HG02870 (cell line): ENCODE measurements around the gene TRIM39.
"Not testable (repeated sequence)": the region's sequence is repeated elsewhere in the genome, so short reads cannot be mapped to it uniquely, and the experiment has no call there.

ENCODE experiments used
- ATAC-seq: cut with Tn5 transposase; IDR thresholded peaks from one replicate; pipeline ENCODE4 v1.9.1; 2021; ENCODE audit warnings: mild to moderate bottlenecking, moderate library complexity; ENCODE audit not compliant: unreplicated experiment

TRIM39 gene

DNA sequence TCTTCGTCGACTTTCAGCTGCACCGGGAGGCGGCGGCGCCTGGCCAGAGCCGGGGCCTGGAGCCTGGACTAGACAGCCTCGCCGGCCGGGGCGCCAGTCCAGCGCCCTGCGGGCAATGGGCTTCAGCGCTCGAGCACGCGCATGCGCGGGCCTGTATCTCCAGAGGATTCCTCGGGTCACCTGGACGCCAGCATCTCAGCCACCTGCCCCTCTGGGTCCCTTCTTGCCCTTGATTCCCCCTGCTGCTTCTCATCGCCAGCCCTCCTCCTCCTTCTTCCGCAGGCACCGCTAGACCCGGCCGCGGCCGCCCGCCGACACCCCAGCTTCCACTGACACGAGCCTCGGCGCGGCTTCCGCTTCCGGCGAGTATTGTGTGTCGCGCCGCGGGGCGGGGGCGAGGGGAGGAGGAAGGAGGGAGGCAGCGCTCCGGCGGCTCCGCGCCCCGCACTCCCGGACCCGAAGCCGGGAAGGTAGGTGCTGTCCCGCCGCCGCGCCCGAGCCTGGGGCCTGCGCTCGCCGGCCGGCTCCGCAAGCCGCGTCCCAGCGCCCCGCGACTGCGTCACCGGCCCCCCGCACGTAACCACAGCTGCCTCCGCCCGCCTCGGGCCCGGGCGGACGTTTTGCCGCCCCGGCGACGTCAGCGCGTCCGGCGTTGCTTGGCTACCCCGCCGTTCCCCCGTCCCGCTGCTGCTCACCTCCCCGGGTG lies at the start of gene TRIM39:
Gene TRIM39, plus strand, starts transcription at position 402 of the 706 bp plus-strand sequence. CDS start 2,391 bp downstream, outside the sequence.
- peak; percentile 65 for ATAC-seq

GRCh38 chr6:30280988-30281387 lies 45.7 kb upstream of the TRIM39 start:
- ATAC-seq: not testable (repeated sequence)

- no peak for ATAC-seq
These were observed 44.2 kb upstream of the TRIM39 start for GRCh38 chr6:30282522-30282921.

DNA sequence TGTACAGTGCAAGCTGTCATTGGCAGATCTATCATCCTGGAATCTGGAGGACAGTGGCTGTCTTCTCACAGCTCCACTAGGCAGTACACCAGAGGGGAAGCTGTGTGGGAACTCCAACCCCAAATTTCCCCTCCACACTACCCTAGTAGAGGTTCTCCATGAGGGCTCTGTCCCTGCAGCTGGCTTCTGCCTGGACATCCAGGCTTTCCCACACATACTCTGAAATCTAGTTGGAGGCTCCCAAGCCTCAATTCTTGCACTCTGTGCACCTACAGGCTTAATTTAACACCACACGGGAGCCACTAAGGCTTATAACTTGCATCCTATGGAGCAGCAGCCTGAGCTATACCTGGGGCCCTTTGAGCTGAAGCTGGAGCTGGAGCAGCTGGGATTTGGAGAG lies 43.0 kb upstream of the TRIM39 start:
- no peak for ATAC-seq

GRCh38 chr6:30287139-30287538 lies 39.6 kb upstream of the TRIM39 start:
- ATAC-seq: no peak

- no peak for ATAC-seq
These were observed 30.9 kb upstream of the TRIM39 start for GRCh38 chr6:30295837-30296236.

GRCh38 chr6:30304002-30304401 lies 22.7 kb upstream of the TRIM39 start:
- no peak for ATAC-seq

- ATAC-seq: no peak
These were observed 15.6 kb upstream of the TRIM39 start for GRCh38 chr6:30311101-30311500.

DNA sequence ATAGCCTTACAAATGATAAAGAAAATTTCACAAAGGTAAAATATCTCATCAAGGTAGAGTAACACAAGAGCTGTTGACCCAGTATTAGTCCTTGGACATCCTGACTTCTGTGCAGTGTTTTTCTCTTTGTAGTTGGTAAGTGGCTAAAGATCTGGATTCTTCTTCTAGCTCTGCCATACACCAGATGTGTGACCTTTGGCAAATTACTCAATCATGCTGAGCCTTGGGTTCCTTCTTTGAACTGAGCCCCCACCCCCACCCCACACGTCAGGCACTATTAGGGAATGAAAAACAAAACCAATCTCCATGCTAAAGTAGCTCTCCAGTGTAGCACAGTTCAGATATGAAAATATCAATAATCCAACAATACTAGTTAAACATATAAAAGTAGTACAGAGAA lies 15.1 kb upstream of the TRIM39 start:
- ATAC-seq: no peak

DNA sequence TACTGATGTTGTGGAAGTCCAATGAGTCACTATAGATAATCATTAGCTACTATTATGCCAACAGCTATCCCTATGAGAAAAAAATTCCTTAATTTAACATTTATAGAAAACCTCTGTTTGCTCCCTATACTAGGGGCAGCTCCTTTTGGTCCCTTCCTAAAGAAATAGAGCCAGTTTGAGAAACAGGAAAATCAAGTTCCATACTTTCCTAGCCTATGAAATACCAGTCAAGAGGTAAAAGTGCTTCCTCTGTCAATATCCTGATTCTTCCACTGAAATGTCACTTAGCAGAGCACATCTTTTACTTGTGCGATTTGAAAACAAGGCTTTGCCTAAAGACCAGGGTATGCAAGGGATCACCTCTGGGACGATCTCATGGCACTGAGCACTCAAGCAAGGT lies 14.5 kb upstream of the TRIM39 start:
- no peak for ATAC-seq

DNA sequence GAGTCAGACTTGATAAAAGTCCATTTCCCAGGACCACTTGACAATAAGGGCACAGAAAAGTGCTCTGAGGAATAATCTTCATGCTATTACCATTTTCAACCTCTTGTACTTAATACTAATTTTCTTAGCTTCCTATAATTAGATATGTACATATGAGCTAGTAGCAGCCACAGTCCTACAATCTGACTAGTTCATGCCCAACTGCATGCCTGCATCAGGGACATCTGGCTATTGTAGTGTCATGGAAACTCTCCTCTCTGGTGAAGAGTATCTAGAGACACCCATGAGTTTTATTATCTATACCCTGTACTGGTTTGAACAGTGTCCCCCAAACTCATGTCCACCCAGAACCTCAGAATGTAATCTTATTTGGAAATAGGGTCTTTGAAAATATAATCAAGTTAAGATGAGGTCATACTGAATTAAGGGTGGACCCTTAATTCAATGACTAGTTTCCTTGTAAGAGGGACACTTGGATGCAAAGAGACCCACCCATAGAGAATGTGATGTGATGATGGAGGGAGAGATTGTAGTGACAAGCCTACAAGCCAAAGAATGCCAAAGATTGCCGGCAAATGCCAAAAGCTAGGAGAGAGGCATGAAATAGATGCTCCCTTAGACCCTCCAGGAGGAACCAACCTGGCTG lies 13.9 kb upstream of the TRIM39 start:
- no peak for ATAC-seq

DNA sequence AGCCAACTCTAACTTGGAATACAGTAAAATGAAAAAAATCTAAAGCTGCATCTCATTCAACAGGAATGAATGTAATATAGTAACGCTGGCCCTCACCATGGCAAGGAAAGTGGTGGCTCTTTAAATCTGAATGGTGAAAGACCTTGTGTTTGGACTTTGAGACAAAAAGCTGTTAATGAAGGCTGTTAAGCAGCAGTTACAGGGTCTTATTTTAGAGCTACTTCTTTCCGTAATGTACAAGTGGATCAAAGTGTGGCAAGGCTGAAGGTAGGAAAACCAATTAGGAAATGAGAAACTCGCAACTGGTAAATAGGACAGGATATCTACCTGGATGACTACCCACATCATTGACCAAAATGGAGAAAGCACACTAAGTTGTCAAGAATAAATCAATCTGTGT lies 11.6 kb upstream of the TRIM39 start:
- no peak for ATAC-seq

DNA sequence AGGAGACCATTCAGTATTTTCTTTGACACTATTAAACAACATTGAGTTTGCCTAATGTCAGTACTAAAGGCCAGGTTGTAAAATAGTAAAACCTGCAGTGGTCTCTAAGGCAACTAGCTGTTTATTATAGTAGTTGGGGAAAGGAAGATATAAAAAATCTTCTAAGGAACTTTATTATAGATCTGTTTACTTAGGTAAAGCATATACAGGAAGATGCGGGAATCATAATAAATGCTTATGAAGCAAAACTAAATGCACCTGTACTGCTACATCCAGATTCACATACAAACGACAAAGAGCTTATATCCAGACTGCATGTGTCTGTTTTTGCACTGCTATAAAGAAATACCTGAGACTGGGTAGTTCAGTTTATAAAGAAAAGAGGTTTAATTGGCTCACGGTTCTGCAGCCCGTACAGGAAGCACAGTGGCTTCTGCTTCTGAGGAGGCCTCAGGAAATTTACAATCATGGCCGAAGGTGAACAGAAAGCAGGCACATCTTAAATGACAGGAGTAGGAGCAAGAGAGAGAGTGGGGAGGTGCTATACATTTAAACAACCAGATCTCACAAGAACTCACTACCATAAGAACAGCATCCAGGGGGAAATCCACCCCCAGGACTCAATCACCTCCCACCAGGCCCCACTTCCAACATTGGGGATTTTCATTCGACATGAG lies 8.7 kb upstream of the TRIM39 start:
- no peak for ATAC-seq

DNA sequence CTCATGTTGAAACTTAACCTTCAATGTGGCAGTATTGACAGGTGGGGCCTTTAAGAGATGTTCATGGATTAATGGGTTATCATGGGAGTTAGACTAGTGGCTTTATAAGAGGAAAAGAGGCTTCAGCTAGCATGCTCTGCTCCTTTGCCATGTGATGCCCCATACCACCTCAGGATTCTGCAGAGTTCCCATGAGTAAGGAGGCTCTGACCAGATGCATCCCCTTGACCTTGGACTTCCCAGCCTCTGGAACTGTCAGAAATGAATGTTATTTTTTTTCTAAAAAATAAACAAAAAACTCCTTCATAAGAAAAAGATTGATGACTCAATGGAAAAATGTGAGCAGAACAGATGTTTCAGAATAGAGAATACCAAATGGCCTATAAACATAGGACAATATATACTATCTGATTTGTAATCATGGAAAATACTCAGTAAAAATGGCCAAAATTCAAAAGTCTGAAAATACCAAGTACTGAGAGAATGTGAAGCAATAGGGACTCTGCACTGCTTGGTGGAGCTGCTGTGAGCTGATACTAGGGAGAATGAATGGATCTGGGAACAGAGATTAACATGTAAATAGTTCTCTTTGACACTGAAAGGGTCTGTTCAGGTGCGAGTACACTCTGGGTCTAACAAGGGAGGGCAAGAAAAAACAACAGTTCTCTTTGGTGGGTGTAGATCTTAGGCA lies 7.4 kb upstream of the TRIM39 start:
- no peak for ATAC-seq

- no peak for ATAC-seq
These were observed 4.9 kb upstream of the TRIM39 start for GRCh38 chr6:30321692-30322388.

DNA sequence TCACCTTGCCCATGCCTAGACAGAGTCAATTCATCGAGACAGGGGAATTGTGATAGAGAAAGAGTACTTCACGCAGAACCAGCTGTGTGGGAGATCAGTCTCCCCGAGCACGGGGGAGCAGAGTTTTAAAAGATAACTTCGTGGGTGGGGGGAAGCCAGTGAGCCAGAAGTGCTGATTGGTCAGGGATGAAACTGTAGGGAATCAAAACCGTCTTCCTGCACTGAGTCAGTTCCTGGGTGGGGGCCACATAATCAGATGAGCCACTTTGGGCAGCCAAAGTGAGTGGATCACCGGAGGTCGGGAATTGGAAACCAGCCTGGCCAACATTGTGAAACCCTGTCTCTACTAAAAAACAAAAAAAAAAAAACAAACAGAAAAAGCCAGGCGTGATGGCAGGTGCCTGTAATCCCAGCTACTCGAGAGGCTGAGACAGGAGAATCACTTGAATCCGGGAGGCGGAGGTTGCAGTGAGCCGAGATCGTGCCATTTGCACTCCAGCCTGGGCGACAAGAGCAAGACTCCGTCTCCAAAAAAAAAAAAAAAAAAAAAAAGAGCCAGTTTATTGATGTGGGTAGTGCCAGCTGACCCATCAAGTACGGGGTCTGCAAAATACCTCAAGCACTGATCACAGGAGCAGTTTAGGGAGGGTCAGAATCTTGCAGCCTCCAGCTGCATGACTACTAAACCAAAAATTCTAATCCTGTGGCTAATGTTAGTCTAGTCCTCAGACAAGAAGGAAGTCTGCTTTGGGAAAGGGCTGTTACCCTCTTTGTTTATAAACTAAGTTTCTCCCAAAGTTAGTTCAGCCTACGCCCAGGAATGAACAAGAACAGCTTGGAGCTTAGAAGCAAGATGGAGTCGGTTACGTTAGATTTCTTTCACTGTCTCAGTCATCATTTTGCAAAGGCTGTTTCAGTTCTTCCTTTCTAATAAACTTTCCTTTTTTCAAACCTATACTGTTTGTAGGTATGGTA lies 3.9 kb upstream of the TRIM39 start:
- no peak for ATAC-seq

GRCh38 chr6:30323806-30324205 lies 2.9 kb upstream of the TRIM39 start:
- no peak for ATAC-seq

- peak; percentile 37 for ATAC-seq
These were observed 1.4 kb upstream of the TRIM39 start for GRCh38 chr6:30325150-30325872.

DNA sequence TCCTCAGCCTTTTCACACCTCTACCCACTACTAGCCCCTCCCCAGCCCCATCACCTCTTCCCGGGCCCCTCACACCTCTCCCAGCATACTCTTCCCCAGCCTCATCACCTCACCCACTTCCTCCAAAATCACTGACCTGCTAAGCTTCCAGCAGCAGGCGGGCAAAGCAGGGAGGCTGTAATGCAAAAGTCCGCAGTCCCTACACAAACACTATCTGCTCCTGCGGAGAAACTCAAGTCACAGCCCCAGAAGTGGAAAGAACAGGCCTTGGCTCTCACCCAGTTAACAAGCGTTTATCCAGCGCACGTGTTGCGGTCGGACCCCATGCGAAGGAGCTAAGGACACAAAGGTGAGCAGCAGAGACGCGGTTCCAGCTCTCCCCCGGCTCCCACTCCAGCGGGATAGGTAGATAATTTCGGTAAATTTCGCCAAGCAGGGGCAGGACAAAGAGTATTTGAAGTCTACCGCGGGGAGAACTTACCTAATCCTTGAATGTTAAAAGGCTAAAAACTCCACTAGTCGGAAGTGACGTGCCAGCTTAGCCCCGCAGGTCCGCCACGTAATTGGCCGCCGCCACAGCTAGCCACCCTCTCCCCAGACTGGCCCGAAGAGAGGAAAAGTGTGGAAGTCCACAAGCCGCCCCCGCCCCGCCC lies 728 bp upstream of the TRIM39 start:
- ATAC-seq: peak; percentile 33
